HPDE6-E6E7 (cell line): Measurements from ENCODE around the gene ASAH2.
"Not testable (repeated sequence)": the region's sequence is repeated elsewhere in the genome, so short reads cannot be mapped to it uniquely, and the experiment has no call there.

Source experiments
- DNase-seq: peaks from one replicate; pipeline ENCODE4 v3.0.0; 2011; ENCODE audit warnings: missing footprints; ENCODE audit errors: extremely low spot score

ASAH2 gene

DNA sequence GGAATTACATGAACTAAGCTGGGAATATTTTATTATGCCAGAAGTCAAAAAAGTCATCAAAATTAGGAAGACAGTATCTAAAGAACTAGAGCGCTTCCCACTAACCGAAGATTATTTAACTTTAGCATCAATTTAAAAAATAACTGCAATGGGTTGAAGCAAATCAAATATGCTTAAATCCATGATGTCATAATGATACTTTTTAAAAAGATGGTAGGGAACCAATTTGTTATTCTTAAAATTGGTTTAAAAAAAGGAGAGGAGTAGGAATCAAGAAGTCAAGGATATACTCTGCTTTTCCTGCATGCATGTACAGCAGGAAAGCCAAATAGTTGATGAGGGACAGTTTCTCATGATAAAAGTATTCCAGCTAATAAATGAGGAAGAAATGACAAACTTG is 3.2 kb upstream of the ASAH2 start:
- DNase-seq, result no peak

DNA sequence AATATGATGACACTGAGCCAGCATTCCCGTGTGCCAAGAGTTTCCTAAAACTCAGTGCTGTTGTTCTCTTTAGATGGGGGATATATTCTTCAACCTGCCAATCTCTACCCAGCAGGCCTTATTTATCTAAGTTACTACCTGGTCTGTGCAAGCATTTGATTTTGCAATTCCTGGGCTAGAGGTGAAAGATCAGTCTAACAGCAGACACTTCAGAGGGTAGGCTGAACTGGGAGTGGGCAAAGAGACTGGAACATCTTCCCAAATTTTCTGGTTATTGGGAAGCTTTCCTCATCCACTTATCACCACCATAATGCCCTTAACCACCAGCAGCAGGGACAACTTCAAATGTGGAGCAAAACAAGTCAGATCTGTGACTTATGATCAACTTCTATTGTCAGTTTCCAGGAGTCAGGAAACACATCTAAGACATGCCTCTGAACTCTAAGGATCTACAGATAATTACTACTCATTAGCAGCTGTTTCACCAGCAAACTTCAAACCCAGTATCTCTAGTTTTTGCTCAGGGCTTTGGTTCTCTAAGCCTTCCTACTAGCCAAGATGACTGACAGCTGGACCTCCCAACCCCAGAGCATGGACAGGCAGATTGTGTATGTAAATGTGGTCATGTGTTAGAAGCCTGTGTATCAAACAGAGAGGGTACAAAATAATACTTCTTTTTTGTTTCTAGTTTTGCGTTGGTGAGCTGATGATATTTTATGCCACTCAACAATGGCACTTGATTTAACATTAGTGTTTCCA is 1.0 kb downstream of the ASAH2 start:
- no peak for DNase-seq

DNA sequence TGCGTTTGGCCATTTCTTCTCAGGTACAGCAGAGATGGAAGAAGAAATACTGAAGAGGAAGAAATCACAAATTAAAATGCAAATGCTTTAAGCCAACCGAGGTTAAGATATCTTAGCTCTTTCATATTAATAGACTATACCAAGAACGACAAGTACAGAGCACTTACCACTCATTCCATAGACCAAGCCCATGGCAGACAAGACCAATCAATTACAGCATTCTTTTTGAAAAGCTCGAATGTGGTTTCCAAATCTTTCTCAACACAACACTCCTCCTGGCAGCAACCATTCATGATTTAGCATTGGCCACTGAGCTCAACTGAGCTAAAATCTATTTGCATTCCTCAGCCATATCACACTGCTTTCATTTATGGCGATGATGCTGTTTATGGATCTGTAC is 2.7 kb downstream of the ASAH2 start:
- no peak for DNase-seq

DNA sequence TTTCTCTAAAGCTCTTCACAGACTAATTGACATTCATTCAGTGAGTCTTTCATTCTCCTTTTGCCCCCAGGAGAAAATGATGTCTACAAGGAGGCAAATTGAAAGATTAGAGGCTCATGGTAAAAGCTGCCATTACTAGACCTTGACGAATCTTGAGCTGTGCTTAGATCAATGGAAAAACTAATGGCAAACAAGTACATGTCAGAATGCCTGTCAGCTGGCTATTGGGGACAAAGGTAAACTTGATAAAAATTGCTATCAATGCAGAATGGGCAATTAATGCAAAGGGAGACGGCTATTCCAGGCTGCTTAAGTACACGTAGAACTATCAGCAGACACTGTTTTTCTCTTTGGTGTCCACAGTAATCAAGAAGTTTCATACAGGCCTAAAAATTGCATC is 3.3 kb downstream of the ASAH2 start:
- no peak for DNase-seq

DNA sequence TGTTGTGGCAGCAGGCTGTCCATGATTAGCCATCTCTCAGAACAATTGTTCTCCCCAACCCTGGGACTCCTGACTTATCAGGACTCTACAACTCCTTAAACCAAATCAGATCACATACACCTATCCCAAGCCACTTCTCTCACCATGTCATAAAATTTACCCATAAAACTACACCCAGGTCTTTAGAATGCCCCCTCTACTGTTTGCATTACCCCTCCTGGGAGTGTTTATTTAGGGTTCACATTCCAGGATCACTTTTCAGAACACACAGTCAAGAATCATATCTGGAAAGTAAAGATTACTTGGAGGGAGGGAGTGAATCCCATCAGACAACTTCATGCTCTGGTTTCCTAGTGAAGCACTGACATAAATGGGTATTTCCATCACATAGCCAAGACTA is 7.1 kb downstream of the ASAH2 start:
- DNase-seq, result no peak

DNA sequence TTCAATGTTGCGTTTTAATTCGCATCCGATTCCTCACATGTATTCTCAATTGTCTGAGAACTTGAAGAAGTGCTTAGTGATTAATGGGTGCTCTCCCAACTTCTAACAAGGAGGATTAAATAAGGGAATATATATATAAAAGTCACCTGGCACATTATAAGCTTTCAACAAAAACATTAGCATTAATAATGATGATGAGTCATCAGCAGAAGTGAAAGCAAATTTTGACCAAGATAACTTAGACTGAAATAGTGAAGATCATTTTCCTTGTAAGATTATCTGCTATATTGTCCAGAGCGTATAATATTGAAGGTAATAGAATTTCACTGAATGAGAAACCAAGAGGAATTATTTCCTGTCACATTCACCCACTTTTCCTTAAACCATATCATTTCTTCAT is 8.5 kb downstream of the ASAH2 start:
- no peak for DNase-seq

DNA sequence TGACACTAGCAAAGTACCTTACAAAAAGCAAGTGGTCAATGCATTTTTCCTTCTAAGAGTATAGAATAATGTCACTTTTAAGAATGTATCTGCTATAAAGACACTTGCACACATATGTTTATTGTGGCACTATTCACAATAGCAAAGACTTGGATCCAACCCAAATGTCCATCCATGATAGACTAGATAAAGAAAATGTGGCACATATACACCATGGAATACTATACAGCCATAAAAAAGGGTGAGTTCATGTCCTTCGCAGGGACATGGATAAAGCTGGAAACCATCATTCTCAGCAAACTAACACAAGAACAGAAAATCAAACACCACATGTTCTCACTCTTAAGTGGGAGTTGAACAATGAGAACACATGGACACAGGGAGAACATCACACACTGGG is 9.8 kb downstream of the ASAH2 start:
- DNase-seq, result not testable (repeated sequence)

DNA sequence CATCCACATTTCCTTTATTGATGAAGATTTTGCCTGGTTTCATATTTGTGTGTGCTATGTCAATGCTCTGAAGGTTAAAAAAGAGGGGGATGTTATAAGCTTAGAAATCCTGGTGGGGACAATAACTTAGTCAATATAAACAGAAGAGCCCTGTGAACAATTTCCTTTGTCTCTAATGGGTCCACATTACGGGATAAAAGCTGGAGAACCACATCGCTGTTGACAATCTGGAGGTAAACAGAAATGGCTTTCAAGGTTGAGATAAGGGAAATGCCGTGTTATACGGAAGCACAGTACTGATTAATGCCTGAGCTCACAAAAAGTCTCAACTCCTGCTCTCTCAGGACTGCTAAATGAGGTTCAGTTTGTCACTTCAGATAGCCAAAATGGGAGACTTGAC is 16.8 kb downstream of the ASAH2 start:
- DNase-seq, result no peak

DNA sequence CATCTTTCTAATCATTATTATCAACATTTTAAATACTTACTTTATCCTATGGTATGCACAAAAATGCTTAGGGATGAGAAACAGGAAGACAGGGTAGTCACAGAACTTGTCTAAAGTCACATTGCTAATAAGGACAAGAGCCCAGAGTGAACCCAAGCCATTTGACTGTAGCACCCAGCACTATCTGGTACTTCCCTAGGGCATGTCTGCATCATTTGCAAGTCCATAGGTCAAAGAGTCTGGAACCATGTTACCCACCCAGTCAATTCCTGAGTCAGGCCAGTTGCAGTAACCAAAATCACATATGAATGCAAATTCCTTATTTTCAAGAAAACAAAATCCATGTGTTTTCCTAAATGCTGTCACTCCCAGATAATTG is 19.1 kb downstream of the ASAH2 start:
- no peak for DNase-seq

DNA sequence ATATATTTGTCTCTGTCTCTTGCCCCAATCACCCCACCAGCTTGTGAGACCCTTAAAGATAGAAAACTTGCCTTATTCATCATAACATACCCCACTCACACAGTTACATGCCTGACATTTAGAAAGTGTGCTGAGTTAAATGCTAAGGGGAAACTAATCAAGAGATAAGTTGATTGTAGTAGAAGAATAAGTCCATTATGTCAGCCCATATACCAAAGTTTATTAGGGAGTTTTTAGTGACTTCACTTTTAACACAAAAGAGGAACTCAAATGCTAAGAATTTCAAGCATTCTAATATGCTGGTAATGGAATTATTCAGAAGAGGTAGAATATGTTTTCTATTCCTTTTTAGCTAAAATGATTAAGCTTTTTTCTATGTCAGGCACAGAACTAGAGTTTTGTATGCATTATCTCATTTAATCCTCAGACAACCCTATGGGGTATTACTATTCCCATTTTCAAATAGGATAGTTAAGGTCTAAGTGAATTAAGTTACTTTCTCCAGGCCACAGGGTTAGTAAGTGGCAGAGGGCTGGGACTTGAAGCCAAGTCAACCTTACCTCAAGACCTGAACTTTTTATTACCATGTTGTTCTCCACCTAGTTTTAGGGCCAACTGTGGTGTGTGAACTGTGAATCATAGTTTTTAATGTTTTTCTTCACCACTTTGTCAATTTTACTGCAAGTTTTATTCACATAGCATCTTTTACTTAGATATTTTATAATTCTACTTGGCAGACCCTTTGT is 19.6 kb downstream of the ASAH2 start:
- no peak for DNase-seq

DNA sequence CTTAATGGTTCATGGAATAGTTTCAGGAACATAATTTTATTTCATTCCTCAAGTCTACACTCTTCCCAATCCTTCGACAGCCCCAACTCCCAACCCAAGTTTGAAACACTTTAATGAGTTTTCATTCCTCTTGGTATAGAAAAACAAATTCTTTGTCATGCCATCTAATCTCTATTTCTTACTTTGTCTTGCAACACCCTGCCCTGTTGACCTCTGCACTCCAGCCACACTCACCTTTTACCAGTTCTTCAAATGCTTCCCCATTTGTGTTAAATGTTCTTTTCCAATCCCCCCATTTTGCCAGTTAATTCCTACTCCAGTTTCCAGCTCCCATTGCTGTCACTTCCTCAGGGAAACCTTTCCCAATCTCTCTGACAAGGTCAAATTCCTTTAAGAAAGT is 21.9 kb downstream of the ASAH2 start:
- DNase-seq, result no peak

DNA sequence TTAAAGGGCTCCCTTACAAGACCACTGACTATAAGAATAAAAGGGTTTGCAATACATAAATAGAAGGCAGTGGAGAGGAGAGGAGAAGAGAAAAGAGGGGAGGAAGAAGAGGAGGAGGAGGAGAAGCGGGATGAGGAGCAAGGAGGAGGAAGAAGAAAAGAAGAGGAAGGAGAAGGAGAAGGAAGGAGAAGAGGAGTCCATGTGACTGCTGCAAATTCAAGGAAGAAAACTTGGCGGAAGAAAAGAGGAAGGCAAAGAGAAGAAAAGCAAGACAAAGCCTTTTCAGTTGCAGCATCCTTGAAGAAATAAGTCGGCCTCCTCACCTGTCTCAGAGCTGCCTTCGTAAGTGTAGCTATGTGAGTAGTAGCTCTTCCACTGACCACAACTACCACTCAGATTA is 22.6 kb downstream of the ASAH2 start:
- no peak for DNase-seq

DNA sequence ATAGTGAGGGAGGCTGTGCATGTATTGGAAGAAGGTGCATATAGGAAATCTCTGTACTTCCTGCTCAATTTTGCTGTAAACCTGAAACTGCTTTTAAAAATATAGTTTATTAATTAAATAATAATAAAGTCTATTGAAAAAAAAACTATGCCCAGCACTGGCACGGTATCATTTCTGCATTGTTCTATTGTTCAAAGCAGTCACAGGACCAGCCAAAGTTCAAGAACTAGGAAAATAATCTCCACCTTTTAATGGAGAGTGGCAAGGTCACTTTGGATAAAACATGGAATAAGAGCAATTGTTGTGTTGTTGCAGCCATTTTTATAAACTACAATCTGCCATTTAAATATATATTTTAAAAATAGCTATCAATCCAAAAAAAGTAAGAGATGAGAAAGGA is 24.7 kb downstream of the ASAH2 start:
- no peak for DNase-seq

DNA sequence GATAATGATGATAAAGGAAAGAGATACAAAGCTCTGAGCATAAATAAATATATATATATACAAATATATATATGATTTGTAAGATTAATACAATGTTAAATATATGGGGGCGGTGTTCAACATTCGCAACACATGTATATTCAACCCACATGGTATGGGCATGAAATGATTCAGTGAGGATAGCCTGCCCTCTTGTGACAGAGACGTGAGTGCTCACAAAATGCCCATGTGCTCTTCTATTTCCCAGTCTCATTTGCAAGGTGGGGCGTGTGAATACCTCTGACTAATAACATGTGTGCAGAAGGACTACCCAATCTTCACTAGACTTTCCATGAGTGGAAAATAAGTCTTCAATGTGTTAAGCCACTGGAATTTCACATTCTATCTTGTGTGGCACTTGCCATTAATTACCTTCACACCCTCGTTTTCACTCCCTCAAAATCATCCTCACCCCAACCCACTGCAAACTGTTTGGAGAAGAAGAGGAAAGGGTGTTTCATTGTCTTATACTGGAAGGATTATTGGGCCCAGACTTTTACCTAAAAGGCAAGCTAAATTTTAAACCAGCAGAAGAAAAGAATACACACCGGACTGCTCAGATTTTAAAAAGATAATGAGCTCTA is 26.9 kb downstream of the ASAH2 start:
- DNase-seq, result peak; percentile 58

DNA sequence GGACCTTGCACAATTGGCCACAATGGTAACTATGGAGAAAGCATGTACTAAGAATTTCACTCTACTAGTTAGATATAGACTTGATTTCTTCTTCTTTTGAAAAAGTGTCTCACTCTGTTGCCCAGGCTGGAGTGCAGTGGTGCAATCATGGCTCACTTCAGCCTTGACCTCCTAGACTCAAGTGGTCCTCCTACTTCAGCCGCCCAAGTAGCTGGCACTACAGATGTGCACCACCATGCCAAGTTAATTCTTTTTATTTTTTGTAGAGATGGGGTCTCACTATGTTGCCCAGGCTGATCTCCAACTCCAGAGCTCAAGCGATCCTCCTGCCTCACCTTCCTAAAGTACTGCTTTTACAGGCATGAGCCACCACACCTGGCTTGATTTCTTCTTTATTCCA is 29.1 kb downstream of the ASAH2 start:
- no peak for DNase-seq

DNA sequence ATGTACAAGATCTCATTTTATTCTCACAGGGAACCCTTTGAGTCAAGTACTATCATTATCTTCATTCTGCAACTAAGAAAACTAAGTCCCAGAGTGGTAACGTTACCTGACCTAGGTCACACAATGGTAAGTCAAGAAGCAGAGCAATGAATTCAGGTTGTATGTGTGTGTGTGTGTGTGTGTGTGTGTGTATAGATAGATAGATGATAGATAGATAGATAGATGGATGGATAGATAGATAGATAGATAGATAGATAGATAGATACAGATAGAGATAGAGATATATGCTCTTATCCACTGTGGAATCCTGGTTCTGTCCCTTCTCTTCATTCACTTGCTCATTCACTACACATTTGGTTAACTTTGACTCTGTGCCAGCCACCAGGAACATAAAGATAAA is 29.8 kb downstream of the ASAH2 start:
- no peak for DNase-seq

DNA sequence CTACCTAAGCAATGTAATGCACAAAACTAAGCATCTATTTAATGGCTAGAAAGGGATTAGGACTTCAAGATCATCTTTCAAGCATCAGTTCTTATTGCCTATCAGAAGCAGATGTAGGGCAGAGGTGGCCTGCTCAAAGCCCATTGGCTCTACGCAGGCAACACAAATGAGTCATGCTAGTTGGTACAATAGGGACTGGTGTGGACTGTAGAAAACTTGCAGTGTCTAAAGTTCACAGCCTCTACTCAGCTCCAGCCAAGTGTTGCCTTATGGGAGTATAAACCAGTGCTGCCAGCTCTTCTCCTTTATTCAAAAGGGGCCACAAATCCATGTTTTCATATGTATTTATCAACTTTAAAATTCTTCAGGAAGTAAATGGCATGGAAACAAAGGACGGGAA is 31.7 kb downstream of the ASAH2 start:
- no peak for DNase-seq

DNA sequence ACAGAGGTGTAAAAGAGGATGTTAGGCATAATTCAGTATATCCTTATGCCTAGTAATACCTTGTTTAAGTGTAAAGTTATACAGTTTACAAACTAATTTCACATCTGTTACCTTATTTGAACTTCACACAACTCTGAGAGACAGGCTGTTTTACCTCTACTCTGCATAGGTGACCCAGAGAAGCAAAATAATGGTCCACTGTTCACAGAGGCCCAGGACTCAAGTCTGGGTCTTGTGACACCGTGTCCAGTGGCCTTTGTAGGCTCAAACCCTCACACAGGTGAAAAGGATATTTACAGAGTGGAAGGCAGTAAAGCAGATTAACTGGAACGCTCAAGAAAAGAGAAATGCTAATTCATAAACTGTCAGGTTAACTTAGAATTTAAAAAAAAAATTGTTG is 32.1 kb downstream of the ASAH2 start:
- no peak for DNase-seq

DNA sequence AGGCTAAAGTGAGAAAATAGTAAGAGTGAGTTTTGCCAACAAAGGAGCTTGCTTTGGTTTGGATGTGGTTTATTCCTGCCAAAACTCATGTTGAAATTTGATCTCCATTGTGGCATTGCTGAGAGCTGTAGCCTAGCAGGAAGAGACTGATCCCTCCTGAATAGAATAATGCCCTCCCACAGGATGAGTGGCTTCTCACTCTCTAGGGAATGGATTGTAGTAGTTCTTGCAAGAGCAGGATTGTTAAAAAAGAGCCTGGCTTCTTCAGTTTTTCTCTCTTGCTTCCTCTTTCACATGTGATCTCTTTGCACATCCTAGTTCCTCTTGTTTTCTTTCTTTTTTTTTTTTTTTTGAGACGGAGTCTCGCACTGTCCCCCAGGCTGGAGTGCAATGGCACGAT is 34.4 kb downstream of the ASAH2 start:
- DNase-seq, result no peak

DNA sequence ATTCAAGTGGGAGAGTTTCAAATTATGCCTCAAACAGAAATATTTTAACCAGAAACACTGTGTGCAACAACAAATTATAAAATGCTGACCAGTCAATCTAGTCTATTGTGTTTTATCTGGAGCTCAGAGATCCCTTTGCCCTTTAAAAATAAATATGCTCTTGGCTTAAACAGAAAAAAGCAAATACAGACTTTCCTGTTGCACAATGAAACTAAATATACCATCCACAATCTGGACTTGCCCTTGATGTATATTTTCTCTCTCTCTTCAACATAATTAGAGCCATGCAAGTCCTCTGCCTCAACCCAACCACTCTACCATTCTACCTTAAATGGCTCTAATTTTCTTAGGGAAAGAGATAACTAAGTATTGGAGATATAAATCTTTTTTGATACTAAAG is 34.9 kb downstream of the ASAH2 start:
- no peak for DNase-seq

DNA sequence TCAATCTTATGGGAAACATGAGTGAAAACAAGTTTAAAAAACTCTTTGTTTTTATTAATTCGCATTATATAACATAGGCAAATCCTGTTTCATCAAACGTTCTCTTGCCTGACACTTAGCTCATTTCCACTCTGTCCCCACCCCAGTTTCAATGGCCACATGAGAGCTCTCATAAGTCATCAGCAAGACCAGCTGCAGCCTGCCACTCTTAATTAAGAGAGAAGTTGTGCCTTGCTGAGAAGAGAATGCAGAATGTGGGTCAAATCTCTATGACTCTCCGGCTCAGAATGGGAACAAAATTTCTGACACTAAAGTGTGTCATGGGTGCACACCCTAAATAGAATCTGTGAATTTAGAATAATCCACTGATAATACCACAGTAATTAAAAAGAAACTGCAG is 39.6 kb downstream of the ASAH2 start:
- DNase-seq, result no peak

DNA sequence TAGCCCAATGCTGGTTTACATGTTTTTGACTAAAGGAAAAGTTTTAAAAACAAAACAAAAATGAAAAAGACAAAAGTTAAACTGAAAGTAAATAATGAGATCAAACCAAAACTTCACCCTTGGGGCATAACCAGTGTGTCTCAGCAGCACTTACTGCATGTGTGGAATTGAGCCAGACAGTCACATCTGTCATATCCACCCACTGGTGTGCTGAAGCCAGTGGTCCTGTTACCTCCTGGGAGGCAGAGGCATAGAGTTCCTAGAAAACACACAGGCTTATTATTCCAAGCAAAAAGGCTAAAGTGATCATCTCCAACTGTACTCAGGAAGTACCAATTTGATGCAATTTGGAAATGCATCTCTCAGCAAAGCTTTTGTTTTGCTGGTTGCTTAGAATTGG is 40.4 kb downstream of the ASAH2 start:
- no peak for DNase-seq
